Stimulated activated memory B cell treated with anti-CD40 and anti-IgM and Interleukin-4, amounts not matched to agents 10 μg/mL and 1 μg/mL and 100 μg/mL, for 72 hours (primary cell): ENCODE results near the gene HIGD1A.

Experiments
- ATAC-seq: fragments of 150-1000 bp; cut with Tn5 transposase; 2 replicates; pipeline ENCODE4 v1.10.0; 2021
- H3K27ac Mint-ChIP-seq: one replicate; pipeline ENCODE4 v1.8.0; 2022; ENCODE audit warnings: mild to moderate bottlenecking, mixed read lengths
- H3K27me3 Mint-ChIP-seq: one replicate; pipeline ENCODE4 v1.8.0; 2022; ENCODE audit warnings: mixed read lengths
- H3K36me3 Mint-ChIP-seq: one replicate; pipeline ENCODE4 v1.8.0; 2022; ENCODE audit warnings: mixed read lengths
- H3K4me1 Mint-ChIP-seq: one replicate; pipeline ENCODE4 v1.8.0; 2022; ENCODE audit warnings: mixed read lengths
- H3K4me3 Mint-ChIP-seq: one replicate; pipeline ENCODE4 v1.8.0; 2022; ENCODE audit warnings: mild to moderate bottlenecking, moderate library complexity, mixed read lengths
- H3K9me3 Mint-ChIP-seq: one replicate; pipeline ENCODE4 v1.8.0; 2022; ENCODE audit warnings: mixed read lengths

The HIGD1A gene

DNA sequence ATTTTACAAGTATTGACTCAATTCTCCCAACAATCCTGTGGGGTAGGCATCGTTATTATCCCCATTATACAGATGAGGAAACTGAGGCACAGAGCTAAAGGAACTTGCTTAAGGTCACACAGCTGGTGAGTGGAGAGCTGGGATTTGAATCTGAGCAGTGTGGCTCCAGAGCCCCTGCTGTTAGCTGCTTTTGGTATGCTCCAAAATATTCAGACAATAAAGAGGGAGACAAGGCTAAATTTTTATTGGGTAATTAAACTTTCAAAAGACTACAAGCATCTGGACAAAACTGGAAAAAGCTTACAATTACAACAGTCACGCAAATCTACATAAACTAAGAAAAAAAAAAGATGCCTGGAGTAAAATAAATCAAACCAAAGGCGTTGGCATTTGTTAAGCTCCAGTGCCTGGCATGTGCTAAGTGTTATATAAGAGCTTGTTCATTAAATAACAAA is 59.0 kb downstream of the HIGD1A start:
- H3K4me1 Mint-ChIP-seq: no peaks in the 10 kb centered on the region
- no peak for ATAC-seq
- H3K27me3 Mint-ChIP-seq: no peaks in the 10 kb centered on the region
- H3K36me3 Mint-ChIP-seq: no peaks in the 10 kb centered on the region
- no peak overlapping the region for H3K4me3 Mint-ChIP-seq
- no peaks in the 10 kb centered on the region for H3K9me3 Mint-ChIP-seq
- no peak overlapping the region for H3K27ac Mint-ChIP-seq

DNA sequence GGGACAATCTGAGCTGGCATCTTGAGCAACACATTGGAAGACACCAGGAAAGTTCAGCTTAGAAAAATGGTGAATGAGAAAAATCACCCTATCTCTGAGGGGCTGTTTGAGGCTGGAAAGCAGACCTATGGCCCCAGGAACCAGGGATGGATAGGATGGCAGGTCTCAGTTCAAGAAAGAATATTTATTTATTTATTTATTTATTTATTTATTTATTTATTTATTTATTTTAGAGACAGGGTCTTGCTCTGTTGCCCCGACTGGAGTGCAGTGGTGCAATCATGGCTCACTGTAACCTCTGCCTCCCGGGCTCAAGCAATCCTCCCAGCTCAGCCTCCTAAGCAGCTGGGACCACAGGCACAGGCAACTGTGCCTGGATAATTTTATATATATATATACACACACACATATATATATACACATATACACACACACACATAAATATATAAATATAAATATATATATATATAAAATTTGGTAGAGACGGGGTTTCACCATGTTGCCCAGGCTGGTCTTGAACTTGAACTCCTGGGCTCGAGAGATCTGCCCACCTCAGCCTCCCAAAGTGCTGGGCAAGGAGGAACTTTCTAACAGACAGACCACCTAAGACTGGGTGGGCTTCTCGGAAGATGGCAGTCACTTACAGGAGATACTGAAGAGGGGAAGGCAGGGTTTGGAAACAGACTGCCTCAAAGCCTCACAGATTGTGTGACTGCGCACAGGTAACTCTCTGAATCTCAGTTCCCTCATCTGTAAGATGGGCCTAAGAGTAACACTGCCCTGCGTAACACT is 60.9 kb downstream of the HIGD1A start:
- Mint-ChIP-seq H3K9me3 (no peaks in the 10 kb centered on the region), H3K36me3 (no peaks in the 10 kb centered on the region), H3K27me3 (no peaks in the 10 kb centered on the region), H3K4me1 (peaks cover 15% of the 10 kb centered on the region), H3K27ac (no peak overlapping the region), H3K4me3 (no peak overlapping the region)
- ATAC-seq: no peak

DNA sequence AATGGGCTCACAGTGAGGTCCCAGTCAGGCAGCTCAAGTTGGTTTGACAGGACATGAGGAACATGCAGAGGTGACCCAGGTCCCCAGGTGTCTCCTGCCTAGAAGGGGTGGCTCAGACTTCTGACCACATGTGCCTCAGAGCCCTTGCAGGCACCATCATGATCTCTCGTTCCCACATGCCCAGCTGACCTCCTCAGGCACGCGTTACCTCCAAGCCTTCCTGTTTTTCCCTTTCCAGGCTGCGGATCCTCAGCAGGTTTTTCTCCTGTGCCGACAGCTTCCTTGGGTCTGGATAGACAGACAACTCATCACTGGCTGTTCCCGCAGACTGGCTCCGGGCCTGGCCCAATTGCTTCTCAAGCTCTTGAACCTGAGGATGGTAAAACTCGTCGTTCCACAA is 61.6 kb downstream of the HIGD1A start:
- no peaks in the 10 kb centered on the region for H3K36me3 Mint-ChIP-seq
- no peaks in the 10 kb centered on the region for H3K9me3 Mint-ChIP-seq
- peaks cover 16% of the 10 kb centered on the region for H3K4me1 Mint-ChIP-seq
- no peak overlapping the region for H3K4me3 Mint-ChIP-seq
- H3K27me3 Mint-ChIP-seq: no peaks in the 10 kb centered on the region
- H3K27ac Mint-ChIP-seq: no peak overlapping the region
- no peak for ATAC-seq

DNA sequence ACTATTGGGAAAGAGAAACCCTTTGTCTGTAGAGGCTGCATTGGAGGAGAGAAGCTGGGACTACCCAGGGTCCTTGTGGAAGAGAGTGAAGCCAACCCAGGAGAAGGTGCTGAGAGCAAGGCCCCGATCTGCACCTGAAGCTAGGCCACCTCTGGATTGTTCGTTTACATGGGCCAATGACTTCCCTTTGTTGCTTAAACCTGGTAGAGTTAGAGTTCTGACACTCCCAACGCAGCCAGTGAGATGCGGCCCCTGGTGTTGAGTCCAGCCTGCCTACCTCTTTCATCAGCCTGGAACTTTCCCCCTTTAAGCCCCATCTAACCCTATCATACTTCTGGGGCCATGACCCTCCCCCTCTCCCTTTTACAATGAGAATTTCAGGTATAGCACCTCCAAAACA is 62.0 kb downstream of the HIGD1A start:
- ATAC-seq: no peak
- H3K9me3 Mint-ChIP-seq: no peaks in the 10 kb centered on the region
- H3K36me3 Mint-ChIP-seq: no peaks in the 10 kb centered on the region
- peaks cover 16% of the 10 kb centered on the region for H3K4me1 Mint-ChIP-seq
- H3K27me3 Mint-ChIP-seq: no peaks in the 10 kb centered on the region
- H3K4me3 Mint-ChIP-seq: no peak overlapping the region
- no peak overlapping the region for H3K27ac Mint-ChIP-seq

DNA sequence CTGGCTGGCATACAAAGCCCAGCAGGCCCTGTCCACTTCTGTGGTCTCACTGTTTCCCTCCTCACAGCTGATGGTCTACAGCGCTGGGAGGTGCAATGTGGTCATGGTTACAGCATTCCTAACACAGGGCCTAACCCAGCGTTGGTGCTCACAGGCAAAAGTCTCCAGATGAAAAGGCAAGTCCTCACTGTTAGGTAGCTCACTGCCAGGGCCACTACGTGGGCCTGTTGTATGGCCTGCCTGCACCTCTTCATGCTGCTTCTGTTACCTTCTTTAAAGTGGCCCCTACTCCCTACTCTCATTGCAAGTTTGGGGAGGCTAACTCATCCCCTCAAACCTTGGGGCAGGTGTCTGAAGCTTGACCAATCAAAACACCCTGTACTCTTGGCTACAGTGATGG is 62.5 kb downstream of the HIGD1A start:
- no peaks in the 10 kb centered on the region for H3K36me3 Mint-ChIP-seq
- peaks cover 16% of the 10 kb centered on the region for H3K4me1 Mint-ChIP-seq
- no peak overlapping the region for H3K27ac Mint-ChIP-seq
- no peak for ATAC-seq
- no peak overlapping the region for H3K4me3 Mint-ChIP-seq
- H3K9me3 Mint-ChIP-seq: no peaks in the 10 kb centered on the region
- H3K27me3 Mint-ChIP-seq: no peaks in the 10 kb centered on the region

DNA sequence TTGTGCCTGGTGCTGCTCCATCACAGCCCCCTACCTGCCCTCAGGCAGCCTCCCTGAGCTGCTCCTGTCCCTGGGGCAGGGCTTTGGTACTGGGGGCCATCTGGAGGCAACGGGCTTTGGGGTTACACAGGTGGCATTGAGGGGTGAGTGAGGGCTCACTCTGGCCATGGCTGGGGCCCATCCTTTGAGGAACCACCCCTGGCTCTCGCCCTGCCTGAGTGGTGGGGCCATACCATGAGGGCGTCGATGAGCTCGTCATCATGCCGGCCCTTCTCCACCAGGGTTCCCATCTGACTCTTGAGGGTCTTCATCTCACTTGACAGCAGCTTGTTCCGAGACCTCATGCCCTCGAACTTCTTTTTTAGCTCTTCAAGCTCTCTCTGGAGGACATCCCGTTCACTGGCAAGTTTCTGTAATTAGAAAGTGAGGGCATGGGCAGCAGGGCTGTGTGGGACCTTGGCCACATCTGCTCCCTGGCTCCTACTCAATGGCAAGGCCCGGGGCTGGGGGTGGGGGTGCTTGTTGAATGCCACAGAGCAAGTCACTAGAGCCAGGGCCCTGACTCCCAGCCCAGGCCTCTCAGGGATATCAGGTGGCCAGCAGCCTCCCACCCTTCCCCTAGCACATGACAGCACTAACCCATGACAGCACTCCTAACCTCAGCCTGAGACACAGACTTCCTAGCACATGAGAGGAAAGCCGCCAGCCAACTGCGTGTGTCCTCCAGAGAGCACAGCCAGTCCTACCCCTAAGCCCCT is 64.7 kb downstream of the HIGD1A start:
- H3K4me3 Mint-ChIP-seq: no peak overlapping the region
- H3K27ac Mint-ChIP-seq: no peak overlapping the region
- H3K27me3 Mint-ChIP-seq: no peaks in the 10 kb centered on the region
- peaks cover 16% of the 10 kb centered on the region for H3K4me1 Mint-ChIP-seq
- ATAC-seq: no peak
- no peaks in the 10 kb centered on the region for H3K9me3 Mint-ChIP-seq
- H3K36me3 Mint-ChIP-seq: no peaks in the 10 kb centered on the region

DNA sequence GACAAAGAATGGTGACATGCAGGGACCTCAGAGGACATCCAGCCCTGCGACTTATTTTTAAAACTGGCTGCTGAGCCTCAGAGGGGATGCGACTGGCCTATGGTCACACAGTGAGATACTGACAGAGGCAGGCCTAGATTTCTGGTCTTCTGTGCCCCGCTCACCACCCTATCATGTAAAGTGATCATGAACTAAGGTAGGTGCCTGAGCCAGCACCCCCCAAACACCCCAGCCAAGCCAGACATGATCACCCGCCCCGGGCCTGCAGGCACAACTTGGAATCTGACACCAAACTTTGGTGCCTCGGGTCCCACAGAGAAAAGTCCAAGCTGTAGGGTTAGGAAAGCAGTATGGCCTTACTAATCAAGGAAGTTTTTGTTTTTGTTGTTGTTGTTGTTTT is 67.8 kb downstream of the HIGD1A start:
- Mint-ChIP-seq H3K36me3 (no peaks in the 10 kb centered on the region), H3K9me3 (no peaks in the 10 kb centered on the region), H3K27ac (no peak overlapping the region), H3K27me3 (no peaks in the 10 kb centered on the region), H3K4me3 (no peak overlapping the region), H3K4me1 (peaks cover 16% of the 10 kb centered on the region)
- ATAC-seq: no peak

DNA sequence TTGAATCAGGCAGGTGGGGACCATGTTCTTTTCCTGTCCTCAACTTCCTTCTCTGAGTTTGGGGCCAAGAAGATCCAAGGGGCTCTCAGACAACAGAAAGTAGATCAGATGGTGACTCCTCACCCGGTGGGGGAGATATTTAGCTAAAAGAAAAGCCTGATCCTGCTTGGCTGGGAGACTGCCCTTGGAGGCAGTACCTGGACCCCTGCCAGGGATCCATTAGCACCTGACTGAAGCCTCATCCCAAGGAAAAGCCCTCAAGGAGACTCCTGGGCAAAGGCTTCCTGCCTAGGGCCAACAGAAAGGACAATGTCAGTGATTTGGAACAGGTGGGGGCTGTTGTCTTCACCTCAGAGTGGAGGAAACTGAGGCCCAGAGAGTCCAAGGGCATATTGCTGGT is 68.2 kb downstream of the HIGD1A start:
- Mint-ChIP-seq H3K9me3 (no peaks in the 10 kb centered on the region), H3K4me1 (peaks cover 16% of the 10 kb centered on the region), H3K36me3 (no peaks in the 10 kb centered on the region), H3K27ac (no peak overlapping the region), H3K27me3 (no peaks in the 10 kb centered on the region), H3K4me3 (no peak overlapping the region)
- ATAC-seq: no peak

DNA sequence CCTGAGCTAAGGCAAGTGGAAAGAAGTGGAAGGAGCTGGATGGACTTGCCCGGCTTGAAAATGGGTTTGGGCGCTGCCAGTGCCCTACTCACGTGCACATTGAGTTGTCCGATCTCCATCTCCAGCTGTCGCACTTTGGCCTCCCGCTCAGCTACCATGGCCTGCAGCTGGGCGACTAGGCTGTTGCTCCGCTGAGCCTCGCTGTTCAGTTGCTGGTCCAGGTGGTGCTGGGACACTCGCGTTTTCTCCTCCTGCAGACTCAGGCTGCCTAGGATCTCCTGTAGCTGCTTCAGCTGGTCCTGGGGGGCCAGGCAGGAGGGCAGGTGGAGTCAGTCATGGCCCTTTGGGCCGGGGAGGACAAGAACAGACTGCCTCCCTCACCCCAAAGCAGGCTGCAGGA is 68.7 kb downstream of the HIGD1A start:
- no peak overlapping the region for H3K4me3 Mint-ChIP-seq
- peaks cover 16% of the 10 kb centered on the region for H3K4me1 Mint-ChIP-seq
- no peaks in the 10 kb centered on the region for H3K27me3 Mint-ChIP-seq
- H3K9me3 Mint-ChIP-seq: no peaks in the 10 kb centered on the region
- no peaks in the 10 kb centered on the region for H3K36me3 Mint-ChIP-seq
- H3K27ac Mint-ChIP-seq: no peak overlapping the region
- no peak for ATAC-seq

DNA sequence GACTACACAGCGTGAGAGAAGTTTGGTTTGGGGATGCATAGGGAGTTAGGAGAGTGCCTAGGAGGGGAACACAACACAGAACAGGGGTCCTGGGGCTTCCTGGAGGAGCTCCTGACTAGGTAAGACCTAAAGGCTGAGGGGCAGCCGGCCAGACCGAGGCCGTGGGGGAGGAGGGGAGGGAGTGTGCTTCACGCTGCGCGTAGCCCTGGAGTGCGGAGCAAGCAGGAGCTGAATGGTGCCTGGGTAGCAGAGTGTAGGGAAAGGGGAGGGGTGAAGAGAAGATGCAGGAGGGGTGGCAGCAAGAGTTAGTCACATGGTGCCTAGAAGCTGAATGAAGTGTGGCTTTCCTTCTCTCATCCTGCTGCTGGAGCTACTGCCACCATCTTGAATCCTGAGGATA is 69.3 kb downstream of the HIGD1A start:
- H3K4me1 Mint-ChIP-seq: peaks cover 16% of the 10 kb centered on the region
- H3K27ac Mint-ChIP-seq: no peak overlapping the region
- no peaks in the 10 kb centered on the region for H3K27me3 Mint-ChIP-seq
- ATAC-seq: no peak
- no peaks in the 10 kb centered on the region for H3K9me3 Mint-ChIP-seq
- no peak overlapping the region for H3K4me3 Mint-ChIP-seq
- H3K36me3 Mint-ChIP-seq: no peaks in the 10 kb centered on the region

DNA sequence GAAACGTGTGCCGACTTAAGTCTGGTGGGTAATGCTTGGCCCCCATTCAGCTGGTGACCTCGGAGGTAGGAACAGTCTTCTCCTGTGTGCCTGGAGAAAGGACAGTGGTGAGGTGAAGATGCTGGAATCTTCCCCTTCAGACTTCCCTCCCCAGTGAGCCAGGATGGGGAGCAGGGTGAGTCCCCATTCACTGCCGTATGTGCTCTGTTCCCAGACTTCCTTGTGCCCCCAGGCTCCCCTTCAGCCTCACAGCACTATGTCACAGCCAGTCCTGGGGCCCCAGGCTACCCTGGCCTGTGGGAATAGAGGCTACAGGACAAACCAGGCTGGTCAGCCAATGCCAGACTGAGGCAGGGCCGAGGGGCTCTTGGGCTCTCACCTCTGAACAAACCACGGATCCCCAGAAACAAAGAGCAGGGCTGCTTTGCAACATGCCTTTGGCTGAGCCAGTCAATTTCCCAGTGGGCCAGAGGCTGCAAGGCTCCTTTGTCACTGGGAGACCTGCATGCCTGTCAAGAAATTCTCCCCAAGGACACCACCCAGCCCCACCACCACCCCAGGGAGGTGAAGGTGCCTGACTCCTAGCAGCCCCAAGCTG is 69.9 kb downstream of the HIGD1A start:
- Mint-ChIP-seq H3K4me1 (peaks cover 11% of the 10 kb centered on the region), H3K27me3 (no peaks in the 10 kb centered on the region), H3K9me3 (no peaks in the 10 kb centered on the region), H3K4me3 (no peak overlapping the region), H3K27ac (no peak overlapping the region), H3K36me3 (no peaks in the 10 kb centered on the region)
- no peak for ATAC-seq

DNA sequence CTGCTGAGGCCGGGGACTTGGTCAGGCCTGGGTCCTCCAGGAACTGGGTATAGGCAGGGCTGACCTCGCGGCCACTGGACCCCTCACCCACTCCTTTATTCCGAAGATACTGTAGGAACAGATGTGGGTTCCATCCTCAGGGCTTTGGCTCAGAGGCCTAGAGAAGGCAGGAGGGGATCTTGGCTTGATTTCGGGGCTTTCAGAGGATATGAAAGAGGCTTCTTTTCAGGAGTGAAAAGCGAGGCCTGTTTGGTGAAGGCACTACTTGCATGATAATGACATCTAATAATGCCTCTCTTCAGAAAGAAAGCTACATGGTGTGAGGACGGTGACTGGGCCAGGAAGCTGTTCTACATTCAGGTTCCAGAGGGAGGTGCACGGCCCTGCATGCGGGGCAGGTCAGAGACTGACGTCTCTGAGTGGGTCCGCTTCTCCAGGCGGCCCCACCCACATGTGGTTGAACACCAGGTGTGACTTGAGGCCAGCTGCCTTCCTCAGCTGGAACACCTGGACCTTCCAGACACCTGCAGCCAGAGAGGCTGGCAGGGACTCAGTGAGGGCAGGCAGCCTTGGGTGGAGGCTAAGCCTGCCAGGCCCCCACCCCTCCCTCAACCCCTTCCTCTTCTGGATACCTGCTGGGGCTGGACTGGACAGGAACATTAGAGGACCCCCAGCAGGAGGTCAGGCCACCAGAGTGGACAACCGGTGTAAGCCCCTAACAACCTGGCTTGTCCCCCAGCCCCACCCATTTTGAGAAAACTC is 70.6 kb downstream of the HIGD1A start:
- no peaks in the 10 kb centered on the region for H3K36me3 Mint-ChIP-seq
- H3K4me1 Mint-ChIP-seq: peaks cover 4% of the 10 kb centered on the region
- no peaks in the 10 kb centered on the region for H3K27me3 Mint-ChIP-seq
- no peak for ATAC-seq
- no peaks in the 10 kb centered on the region for H3K9me3 Mint-ChIP-seq
- no peak overlapping the region for H3K27ac Mint-ChIP-seq
- no peak overlapping the region for H3K4me3 Mint-ChIP-seq
